Measurements from ENCODE around the gene UNKL.

Gene UNKL

GRCh38 chr16:1457489-1458245, 43.2 kb upstream of the UNKL start:
- Histone ChIP-seq H3K27me3 (ENCODE audit: insufficient read depth, low read length) (no peaks in the 10 kb centered on the region), H3K9ac (ENCODE audit: low read length) (no peak overlapping the region), H3K36me3 (ENCODE audit: insufficient read depth, low read length) (peaks cover 31% of the 10 kb centered on the region), H3F3A (ENCODE audit: insufficient read depth, low read length) (no peaks in the 10 kb centered on the region), H4K20me1 (ENCODE audit: insufficient read depth, low read length) (no peaks in the 10 kb centered on the region), H2AFZ (ENCODE audit: low read length) (no peak overlapping the region), H3K79me2 (ENCODE audit: insufficient read depth, low read length) (no peaks in the 10 kb centered on the region), H3K9me2 (ENCODE audit: low read depth, low read length) (no peaks in the 10 kb centered on the region), H3K4me3 (ENCODE audit: low read depth, low read length, poor library complexity, severe bottlenecking) (no peak overlapping the region), H3K4me1 (ENCODE audit: insufficient read depth, low read length, severe bottlenecking) (no peaks in the 10 kb centered on the region), H3K27ac (ENCODE audit: low read depth, low read length, poor library complexity, severe bottlenecking) (no peak overlapping the region), H3K9me3 (ENCODE audit: low read length) (no peaks in the 10 kb centered on the region), H3K4me2 (ENCODE audit: low read length) (no peak overlapping the region)
- TF ChIP-seq CTCF (IDR thresholded peaks at IDR 0.05; ENCODE audit: low read length) (no peak), EZH2 (IDR thresholded peaks at IDR 0.05; ENCODE audit: borderline replicate concordance, low read length) (no peak)

- Histone ChIP-seq H3K36me3 (ENCODE audit: insufficient read depth, low read length) (peaks cover 31% of the 10 kb centered on the region), H2AFZ (ENCODE audit: low read length) (no peak overlapping the region), H4K20me1 (ENCODE audit: insufficient read depth, low read length) (no peaks in the 10 kb centered on the region), H3K9ac (ENCODE audit: low read length) (no peak overlapping the region), H3K9me3 (ENCODE audit: low read length) (no peaks in the 10 kb centered on the region), H3K4me1 (ENCODE audit: insufficient read depth, low read length, severe bottlenecking) (no peaks in the 10 kb centered on the region), H3K27ac (ENCODE audit: low read depth, low read length, poor library complexity, severe bottlenecking) (no peak overlapping the region), H3K4me3 (ENCODE audit: low read depth, low read length, poor library complexity, severe bottlenecking) (no peak overlapping the region), H3K27me3 (ENCODE audit: insufficient read depth, low read length) (no peaks in the 10 kb centered on the region), H3K9me2 (ENCODE audit: low read depth, low read length) (no peaks in the 10 kb centered on the region), H3F3A (ENCODE audit: insufficient read depth, low read length) (no peaks in the 10 kb centered on the region), H3K4me2 (ENCODE audit: low read length) (no peak overlapping the region), H3K79me2 (ENCODE audit: insufficient read depth, low read length) (no peaks in the 10 kb centered on the region)
- TF ChIP-seq EZH2 (IDR thresholded peaks at IDR 0.05; ENCODE audit: borderline replicate concordance, low read length): no peak
These were observed 42.4 kb upstream of the UNKL start for GRCh38 chr16:1456951-1457350.

GRCh38 chr16:1455190-1456171, 41.0 kb upstream of the UNKL start:
- Histone ChIP-seq H3K79me2 (ENCODE audit: insufficient read depth, low read length) (no peaks in the 10 kb centered on the region), H3F3A (ENCODE audit: insufficient read depth, low read length) (no peaks in the 10 kb centered on the region), H3K36me3 (ENCODE audit: insufficient read depth, low read length) (peaks cover 31% of the 10 kb centered on the region), H3K4me3 (ENCODE audit: low read depth, low read length, poor library complexity, severe bottlenecking) (no peak overlapping the region), H3K9ac (ENCODE audit: low read length) (no peak overlapping the region), H4K20me1 (ENCODE audit: insufficient read depth, low read length) (no peaks in the 10 kb centered on the region), H3K27me3 (ENCODE audit: insufficient read depth, low read length) (no peaks in the 10 kb centered on the region), H3K27ac (ENCODE audit: low read depth, low read length, poor library complexity, severe bottlenecking) (no peak overlapping the region), H3K4me1 (ENCODE audit: insufficient read depth, low read length, severe bottlenecking) (no peaks in the 10 kb centered on the region), H2AFZ (ENCODE audit: low read length) (no peak overlapping the region), H3K9me2 (ENCODE audit: low read depth, low read length) (no peaks in the 10 kb centered on the region), H3K4me2 (ENCODE audit: low read length) (no peak overlapping the region), H3K9me3 (ENCODE audit: low read length) (no peaks in the 10 kb centered on the region)
- TF ChIP-seq EZH2 (IDR thresholded peaks at IDR 0.05; ENCODE audit: borderline replicate concordance, low read length) (no peak), CTCF (IDR thresholded peaks at IDR 0.05; ENCODE audit: low read length) (no peak)

Data from OCI-LY1 (cell line).